TTC549 (cell line): ENCODE results near the gene FOXF2.

Experiments
- FAIRE-seq: peaks from 2 replicates; lab custom pipeline; 2012; peaks lifted over from hg19 to GRCh38; lab: Jason Lieb, UNC

The FOXF2 gene

DNA sequence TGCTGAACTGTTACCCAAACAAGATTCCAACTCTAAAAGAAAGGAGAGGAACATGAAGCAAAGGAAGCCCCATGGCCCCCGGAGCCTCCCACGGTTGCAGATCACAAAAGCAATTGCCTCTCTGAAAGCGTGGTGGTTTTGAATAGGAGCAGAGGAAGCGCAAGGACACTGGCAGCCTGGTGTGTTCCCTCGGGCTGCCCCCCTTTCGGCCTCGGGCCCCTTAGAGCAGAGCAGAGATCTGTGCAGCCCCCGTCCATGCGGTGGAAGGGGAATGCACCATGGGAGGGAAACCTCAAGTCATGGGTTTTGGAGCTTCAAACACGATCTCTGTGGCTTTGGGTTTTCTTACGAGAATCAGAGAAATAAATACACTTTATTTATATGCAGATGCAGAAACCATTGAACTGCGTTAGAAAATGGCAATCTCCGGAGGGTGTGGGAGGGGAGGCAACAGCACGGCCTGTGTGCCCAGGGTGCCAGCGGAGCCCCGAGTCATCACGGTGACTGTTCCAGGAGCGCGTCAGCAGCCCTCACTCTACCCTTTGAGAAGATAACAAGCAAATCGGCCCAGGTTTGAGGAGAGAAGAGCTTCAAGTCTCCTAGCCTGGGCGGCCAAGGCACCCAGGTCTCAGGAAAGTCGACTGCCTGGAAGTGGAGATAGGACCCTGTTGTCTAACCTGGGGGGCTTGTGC is 20.5 kb downstream of the FOXF2 start:
- FAIRE-seq: no peak

GRCh38 chr6:1412901-1413300 is 23.5 kb downstream of the FOXF2 start:
- no peak for FAIRE-seq

DNA sequence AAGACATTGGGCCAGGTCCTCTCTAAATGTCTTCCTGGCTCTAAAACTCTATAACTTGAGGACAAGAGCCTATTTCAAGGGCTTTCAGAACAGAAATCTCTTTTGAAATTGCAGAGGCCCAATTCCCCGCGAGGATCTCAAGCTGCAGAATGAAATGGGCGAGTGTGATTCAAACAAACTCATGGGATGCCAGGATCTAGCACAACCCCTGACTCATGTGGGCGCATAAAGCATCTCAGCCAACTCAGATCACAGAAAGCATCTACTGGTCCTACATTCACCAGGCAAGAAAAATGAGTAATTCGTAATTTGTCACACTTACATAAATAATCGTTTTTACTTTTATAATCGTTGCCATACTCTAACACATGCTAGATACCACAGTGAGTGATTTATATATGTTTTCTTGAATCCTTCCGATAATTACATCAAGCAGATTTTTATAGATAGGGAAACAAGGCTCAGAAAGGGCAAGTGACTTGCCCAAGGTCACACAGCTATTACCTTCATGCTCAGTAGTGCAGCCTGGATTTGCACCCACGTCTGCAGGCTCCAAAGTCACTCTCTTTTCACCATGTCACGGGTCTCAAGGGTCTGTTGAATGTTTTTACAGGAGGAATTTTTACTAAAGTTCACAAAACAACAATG is 26.2 kb downstream of the FOXF2 start:
- no peak for FAIRE-seq

GRCh38 chr6:1416191-1416760 is 26.9 kb downstream of the FOXF2 start:
- no peak for FAIRE-seq

DNA sequence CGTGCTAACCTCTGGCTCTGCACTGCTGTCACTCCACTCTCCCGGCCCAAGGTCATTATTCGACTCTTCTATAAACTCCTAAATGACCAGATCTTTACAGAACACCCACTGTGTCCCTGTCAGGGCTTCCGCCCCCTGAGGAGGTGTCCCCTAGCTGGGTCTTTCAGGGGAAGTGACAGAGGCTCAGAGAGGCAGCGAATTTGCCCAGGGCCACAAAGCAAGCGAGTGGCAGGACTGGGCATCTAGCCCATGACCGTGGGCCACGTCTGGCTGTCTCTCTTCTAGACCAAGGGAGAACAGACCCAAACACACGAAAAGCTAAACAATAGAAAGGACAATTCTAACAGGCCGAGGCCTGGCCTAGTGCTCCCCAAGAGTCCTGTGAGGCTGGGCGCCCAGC is 27.4 kb downstream of the FOXF2 start:
- FAIRE-seq: no peak

DNA sequence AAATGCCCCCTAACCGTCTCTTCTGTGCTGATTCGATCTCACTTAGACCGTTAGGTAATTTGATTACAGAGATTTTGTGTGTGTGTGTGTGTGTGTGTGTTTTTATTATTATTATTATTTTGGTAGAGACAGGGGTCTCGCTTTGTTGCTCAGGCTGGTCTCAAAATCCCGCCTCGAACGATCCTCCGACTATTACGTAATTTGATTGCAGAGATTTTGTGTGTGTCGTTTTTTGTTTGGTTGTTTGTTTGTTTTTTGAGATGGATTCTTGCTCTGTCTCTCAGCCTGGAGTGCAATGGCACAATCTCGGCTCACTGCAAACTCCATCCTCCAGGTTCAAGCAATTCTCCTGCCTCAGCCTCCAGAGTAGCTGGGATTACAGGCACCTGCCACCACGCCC is 28.3 kb downstream of the FOXF2 start:
- FAIRE-seq: no peak

- FAIRE-seq: no peak
Observed at GRCh38 chr6:1418471-1419191, 29.3 kb downstream of the FOXF2 start.

- no peak for FAIRE-seq
Observed at GRCh38 chr6:1420382-1420781, 31.0 kb downstream of the FOXF2 start.

DNA sequence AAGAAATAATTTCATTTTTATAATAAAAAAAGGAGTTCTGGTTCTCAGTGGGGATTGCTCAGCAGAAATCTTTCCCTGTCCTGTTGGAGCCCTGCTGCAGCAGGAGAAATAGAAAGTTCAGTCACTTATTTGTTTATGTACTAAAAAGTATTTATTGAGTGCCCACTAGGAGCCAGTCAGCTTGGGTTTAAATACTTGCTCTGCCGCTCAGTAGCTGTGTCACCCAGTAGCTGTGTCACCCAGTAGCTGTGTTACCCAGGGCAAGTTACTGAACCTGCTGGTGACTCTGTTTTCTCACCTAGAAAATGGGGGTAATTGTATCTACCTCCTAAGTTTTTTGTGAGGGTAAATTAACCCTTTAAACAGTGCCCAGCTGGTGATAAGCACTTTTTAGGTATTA is 32.9 kb downstream of the FOXF2 start:
- FAIRE-seq: no peak

GRCh38 chr6:1423578-1423977 is 34.2 kb downstream of the FOXF2 start:
- FAIRE-seq: no peak

GRCh38 chr6:1424306-1424927 is 35.0 kb downstream of the FOXF2 start:
- no peak for FAIRE-seq

- FAIRE-seq: no peak
Observed at GRCh38 chr6:1426416-1426815, 37.0 kb downstream of the FOXF2 start.

- FAIRE-seq: no peak
Observed at GRCh38 chr6:1435806-1436205, 46.4 kb downstream of the FOXF2 start.

DNA sequence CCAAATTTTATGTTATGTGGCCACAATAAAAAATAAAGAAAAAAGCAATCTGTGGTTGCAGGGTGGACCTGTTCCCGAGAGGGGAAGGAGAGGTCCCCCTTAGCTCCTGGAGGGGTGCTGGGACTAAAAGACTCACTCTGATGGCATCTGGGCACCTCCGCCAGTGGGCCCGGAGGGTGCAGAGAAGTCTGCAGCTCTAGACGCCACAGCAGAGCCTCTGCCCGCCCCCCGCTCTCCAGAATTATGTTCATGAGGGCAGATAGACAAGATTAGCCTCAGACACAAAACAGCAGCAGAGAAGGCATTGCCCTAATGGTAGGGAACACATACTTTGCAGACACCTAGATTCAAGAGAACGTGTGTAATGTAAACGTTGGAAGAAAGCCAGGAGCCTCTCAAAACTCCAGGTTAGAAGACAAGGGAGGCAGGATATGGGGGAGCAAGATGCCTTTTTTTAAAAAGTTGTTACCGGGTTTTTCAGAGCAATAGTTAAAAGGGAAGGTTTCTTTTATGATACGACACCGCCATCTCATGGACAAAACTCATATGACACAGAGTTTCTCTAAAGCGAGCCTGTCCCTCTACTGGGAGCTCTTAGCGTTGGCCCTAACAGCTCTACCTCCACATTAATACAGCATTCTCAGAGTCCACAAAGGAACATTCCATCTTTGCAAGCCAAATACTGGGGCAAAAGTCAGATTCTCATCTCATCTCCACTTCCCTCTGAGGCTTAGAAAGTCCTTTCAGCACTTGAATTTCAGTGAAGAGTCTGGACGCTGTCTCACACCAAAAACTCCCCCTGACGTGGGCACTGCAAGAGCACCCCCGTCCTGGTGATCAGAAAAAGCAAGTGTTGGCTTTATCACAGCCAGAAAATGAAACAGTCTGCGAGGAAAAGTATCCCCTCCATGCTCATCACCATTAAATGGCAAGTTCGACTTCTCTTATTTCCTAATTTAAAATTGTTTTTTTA is 47.2 kb downstream of the FOXF2 start:
- FAIRE-seq: peak; percentile 87

GRCh38 chr6:1437553-1438406 is 48.4 kb downstream of the FOXF2 start:
- no peak for FAIRE-seq

- FAIRE-seq: no peak
Observed at GRCh38 chr6:1438471-1438881, 49.1 kb downstream of the FOXF2 start.

DNA sequence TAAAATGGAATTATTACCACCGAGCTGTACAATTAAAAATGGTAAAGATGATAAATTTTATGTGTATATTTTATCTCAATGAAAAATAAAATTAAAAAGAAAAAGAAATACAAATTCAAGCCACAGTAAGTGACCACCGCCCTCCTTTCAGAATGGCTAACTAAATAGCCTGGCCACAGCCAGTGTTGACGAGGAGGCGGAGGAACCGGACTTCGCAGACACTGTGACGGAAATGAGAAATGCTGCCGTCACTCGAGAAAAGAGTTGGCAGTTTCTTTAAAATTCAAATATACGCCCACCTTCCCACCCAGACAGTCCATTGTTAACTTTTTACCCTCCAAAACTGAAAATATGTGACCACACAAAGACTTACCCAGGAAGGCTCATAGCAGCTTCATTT is 50.0 kb downstream of the FOXF2 start:
- no peak for FAIRE-seq

DNA sequence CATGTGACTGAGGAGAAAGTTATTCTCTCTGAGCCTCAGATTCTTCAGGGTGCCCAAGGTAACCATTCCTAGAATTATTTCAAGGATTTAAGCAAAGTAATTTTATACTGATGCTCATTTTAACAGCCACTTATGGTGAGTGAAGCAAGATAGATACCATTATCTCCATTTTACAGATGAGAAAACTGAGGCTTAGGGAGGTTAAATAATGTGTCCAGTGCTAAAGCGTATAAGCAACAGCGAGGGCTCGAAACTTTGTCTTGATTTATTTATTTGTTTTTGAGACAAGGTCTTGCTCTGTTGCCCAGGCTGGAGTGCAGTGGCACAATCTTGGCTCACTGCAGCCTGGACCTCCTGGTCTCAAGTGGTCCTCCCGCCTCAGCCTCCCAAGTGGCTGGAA is 53.6 kb downstream of the FOXF2 start:
- no peak for FAIRE-seq
